Smooth muscle cell (in vitro differentiated cells): ENCODE measurements around the gene DBN1. TPM values are rescaled to one million over a fixed set of nuclear protein-coding genes. Genes with fewer than 3 reads are reported as not detected.

Source experiments
- DNase-seq: peaks from one replicate; lab custom pipeline; 2025; ENCODE audit not compliant: unreplicated experiment; lab: John Stamatoyannopoulos, UW
- H2AFZ ChIP-seq: fragments of 200-600 bp; sonication (generic); 2 replicates; pipeline ENCODE4 v1.6.0; 2016; ENCODE audit warnings: antibody characterized with exemption, low read depth, mild to moderate bottlenecking
- H3F3A ChIP-seq: fragments of 200-600 bp; sonication (generic); 2 replicates; pipeline ENCODE4 v1.6.0; 2017; ENCODE audit warnings: antibody characterized with exemption, low read depth
- H3K27ac ChIP-seq: fragments of 200-600 bp; sonication (generic); 2 replicates; pipeline ENCODE4 v1.5.1; 2016; ENCODE audit warnings: low read depth, mild to moderate bottlenecking
- H3K27me3 ChIP-seq: fragments of 200-600 bp; sonication (generic); 2 replicates; pipeline ENCODE4 v1.6.1; 2016; ENCODE audit warnings: low read depth, mild to moderate bottlenecking
- H3K36me3 ChIP-seq: fragments of 200-600 bp; sonication (generic); 2 replicates; pipeline ENCODE4 v1.5.1; 2016; ENCODE audit warnings: low read depth
- H3K4me1 ChIP-seq: fragments of 200-600 bp; sonication (generic); 2 replicates; pipeline ENCODE4 v1.5.1; 2016; ENCODE audit warnings: low read depth
- H3K4me2 ChIP-seq: fragments of 200-600 bp; sonication (generic); 2 replicates; pipeline ENCODE4 v1.6.0; 2016; ENCODE audit warnings: mild to moderate bottlenecking
- H3K4me3 ChIP-seq: fragments of 200-600 bp; sonication (generic); 2 replicates; pipeline ENCODE4 v1.5.1; 2016; ENCODE audit warnings: mild to moderate bottlenecking
- H3K79me2 ChIP-seq: fragments of 200-600 bp; sonication (generic); 2 replicates; pipeline ENCODE4 v1.6.0; 2016; ENCODE audit warnings: low read depth, mild to moderate bottlenecking
- H3K9ac ChIP-seq: fragments of 200-600 bp; sonication (generic); 2 replicates; pipeline ENCODE4 v1.6.0; 2016; ENCODE audit warnings: low read depth
- H3K9me3 ChIP-seq: fragments of 200-600 bp; sonication (generic); replicated peaks from 2 replicates; pipeline ENCODE4 v1.5.1; 2016; ENCODE audit warnings: low read depth
- H4K20me1 ChIP-seq: fragments of 200-600 bp; sonication (generic); 2 replicates; pipeline ENCODE4 v1.6.0; 2016; ENCODE audit warnings: low read depth
- CTCF ChIP-seq: fragments of 200-600 bp; sonication (generic); IDR thresholded peaks from 2 replicates; pipeline ENCODE4 v1.5.1; 2017; ENCODE audit warnings: borderline replicate concordance, mild to moderate bottlenecking, antibody characterized with exemption; ENCODE audit not compliant: insufficient read depth, poor library complexity, severe bottlenecking
- WGBS: methylation state at CpG from one replicate; pipeline ENCODE4 v1.1.7; 2016; ENCODE audit warnings: low lambda C conversion rate; 5-methylcytosine and 5-hydroxymethylcytosine counted together
- polyA plus RNA-seq: library from polyadenylated mRNA; unstranded; fragments of >200 nt; fragmentation: Nextera tagmentation; extraction: Ambion mirVana; gene quantifications from 2 replicates; pipeline ENCODE4 v1.2.1, GENCODE V29; 2016
- total RNA-seq: library from RNA; depleted of rRNA; stranded (reverse); fragments of >200 nt; gene quantifications from 2 replicates; pipeline ENCODE4 v1.2.3, GENCODE V29; 2014

Gene DBN1
- total and polyA plus RNA-seq, 2 experiments from 2014 or later, result 116 to 202 TPM

- Histone ChIP-seq H3K36me3 (no peaks in the 10 kb centered on the region), H3K4me2 (no peak overlapping the region), H3K9ac (no peak overlapping the region), H4K20me1 (no peaks in the 10 kb centered on the region), H3K27ac (no peak overlapping the region), H3K9me3 (no peaks in the 10 kb centered on the region), H3K4me3 (no peak overlapping the region), H2AFZ (no peak overlapping the region), H3K79me2 (no peaks in the 10 kb centered on the region), H3K4me1 (peaks cover 4% of the 10 kb centered on the region), H3K27me3 (no peaks in the 10 kb centered on the region), H3F3A (no peaks in the 10 kb centered on the region)
- DNase-seq, result no peak
- WGBS, result 97% methylated on average over 20 of the region's 20 CpGs
- TF ChIP-seq CTCF, result no peak
Measured at GRCh38 chr5:177442066-177442826, 31.2 kb downstream of the DBN1 start.

GRCh38 chr5:177440990-177441780 lies 32.2 kb downstream of the DBN1 start:
- Histone ChIP-seq H4K20me1 (no peaks in the 10 kb centered on the region), H3K27me3 (no peaks in the 10 kb centered on the region), H3K36me3 (no peaks in the 10 kb centered on the region), H3F3A (no peaks in the 10 kb centered on the region), H3K79me2 (no peaks in the 10 kb centered on the region), H2AFZ (no peak overlapping the region), H3K4me3 (no peak overlapping the region), H3K9me3 (no peaks in the 10 kb centered on the region), H3K4me1 (peaks cover 4% of the 10 kb centered on the region), H3K27ac (no peak overlapping the region), H3K9ac (no peak overlapping the region), H3K4me2 (no peak overlapping the region)
- TF ChIP-seq CTCF, result no peak
- 92% methylated on average over 20 of the region's 26 CpGs for WGBS
- DNase-seq, result no peak

GRCh38 chr5:177440211-177440989 lies 33.0 kb downstream of the DBN1 start:
- Histone ChIP-seq H3K4me3 (no peak overlapping the region), H3K9me3 (no peaks in the 10 kb centered on the region), H3K4me1 (no peaks in the 10 kb centered on the region), H3F3A (no peaks in the 10 kb centered on the region), H3K9ac (no peak overlapping the region), H3K27ac (no peak overlapping the region), H2AFZ (no peak overlapping the region), H4K20me1 (no peaks in the 10 kb centered on the region), H3K27me3 (no peaks in the 10 kb centered on the region), H3K79me2 (no peaks in the 10 kb centered on the region), H3K4me2 (no peak overlapping the region), H3K36me3 (no peaks in the 10 kb centered on the region)
- no peak for TF ChIP-seq CTCF
- DNase-seq, result no peak
- WGBS, result 90% methylated on average over 24 of the region's 24 CpGs
